HG02623 (cell line): ENCODE data around the gene TEC.

Source experiments
- ATAC-seq: cut with Tn5 transposase; IDR thresholded peaks from one replicate; pipeline ENCODE4 v1.9.1; 2021; ENCODE audit warnings: moderate library complexity; ENCODE audit not compliant: unreplicated experiment

The TEC gene

DNA sequence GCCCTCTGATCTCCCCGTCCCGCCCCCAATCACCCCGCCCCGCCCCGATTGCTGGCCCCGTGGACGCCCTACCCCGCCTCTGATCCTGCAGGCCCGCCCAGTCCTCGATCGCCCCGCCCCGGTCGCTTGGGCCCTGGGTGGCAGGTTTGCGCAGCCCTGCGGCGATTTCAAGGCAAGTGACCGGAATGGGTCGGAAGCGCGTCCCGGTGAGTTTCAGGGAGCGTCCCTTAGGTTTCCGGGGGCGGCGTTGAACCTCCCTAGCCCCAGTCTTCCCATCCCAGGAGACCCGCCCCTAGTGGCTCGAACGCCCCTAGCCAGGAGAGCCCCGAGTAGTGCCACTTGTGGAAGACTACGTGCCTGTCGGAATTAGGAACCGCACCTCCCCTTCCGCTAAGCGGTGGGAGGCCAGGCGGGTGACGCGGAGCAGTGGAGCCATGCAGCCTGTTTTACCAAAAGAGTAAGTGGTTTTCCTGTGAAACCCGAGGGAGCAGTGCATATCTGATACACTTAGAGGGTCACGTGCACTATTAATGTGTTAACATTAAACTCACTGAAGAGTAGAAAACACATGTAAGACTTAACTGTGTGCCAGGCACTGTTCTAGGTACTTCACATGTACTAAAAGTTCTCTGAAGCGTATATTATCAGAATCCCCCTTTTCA lies 354 bp upstream of the TEC start:
- ATAC-seq, result peak; percentile 74

DNA sequence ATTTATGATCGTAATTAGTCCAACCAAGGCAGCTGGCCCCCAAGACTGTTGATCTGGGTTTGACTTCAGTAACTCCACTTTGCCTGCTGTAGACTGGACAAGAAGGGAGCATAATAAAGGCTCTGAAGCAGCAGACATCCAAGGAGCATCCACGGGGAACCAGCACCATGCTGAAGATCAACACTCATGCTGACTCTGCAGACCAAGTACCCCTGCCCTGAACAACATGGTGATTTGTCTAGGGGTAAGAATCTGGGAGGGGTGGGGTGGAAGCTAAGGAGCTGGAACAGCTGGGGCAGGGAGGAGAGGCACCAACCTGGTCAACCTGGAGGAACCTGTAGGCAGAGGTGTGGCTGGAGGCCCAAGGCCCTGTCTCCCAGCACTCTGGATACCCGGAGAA lies 2.1 kb downstream of the TEC start:
- no peak for ATAC-seq

DNA sequence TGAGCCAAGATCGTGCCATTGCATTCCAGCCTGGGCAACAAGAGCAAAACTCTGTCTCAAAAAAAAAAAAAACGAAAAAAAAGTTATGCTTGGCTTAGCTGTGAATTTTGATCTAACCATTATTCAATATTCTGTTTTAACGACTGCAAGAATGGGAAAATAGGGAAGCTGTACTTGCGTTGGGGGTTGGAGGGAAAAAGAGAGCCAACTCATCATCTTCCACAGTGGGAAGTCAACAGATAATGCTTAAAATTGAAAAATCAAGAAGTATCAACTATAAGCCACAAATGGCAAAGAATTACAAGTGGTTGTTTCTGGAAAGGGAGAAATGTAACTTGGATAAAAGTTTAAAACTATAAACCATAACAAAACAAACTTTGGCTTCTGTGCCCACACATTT lies 2.9 kb downstream of the TEC start:
- ATAC-seq, result no peak

DNA sequence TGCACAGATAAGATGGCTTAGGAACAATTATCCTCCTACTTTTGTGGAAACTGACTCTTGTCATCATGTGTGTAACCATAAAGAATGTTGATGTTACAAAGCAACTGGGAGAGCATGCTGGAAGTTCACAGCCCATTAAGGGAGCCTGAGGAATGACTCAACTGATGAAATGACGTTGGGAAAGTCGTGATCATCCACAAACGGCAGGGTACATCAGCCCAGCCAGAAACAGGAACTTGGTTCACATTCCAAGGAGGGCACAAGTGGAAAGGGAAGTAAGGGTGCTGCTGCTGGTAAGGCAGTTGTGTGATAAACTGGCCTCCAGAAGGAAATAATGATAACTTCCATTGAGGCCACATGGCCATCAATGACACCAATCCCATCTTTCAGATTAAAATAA lies 6.7 kb downstream of the TEC start:
- ATAC-seq, result no peak

DNA sequence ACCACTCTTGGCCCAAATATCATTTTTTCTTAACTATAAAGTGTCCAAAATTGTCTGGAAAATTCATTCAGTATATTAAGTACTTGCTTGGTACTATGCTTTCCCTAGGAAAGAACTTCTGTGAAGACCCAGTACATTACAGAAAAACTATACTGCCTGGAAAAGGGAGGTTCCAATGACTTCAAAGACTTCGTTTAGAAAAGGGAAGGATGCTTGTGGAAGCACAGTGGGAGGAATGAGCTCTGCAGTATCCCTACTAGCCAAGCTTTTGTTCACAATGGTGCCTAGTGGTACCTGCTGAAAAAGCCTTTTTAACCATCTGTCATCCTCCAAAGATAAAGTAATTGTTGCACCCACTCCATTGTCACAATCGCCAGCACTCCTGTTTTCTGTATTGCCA lies 7.2 kb downstream of the TEC start:
- no peak for ATAC-seq

DNA sequence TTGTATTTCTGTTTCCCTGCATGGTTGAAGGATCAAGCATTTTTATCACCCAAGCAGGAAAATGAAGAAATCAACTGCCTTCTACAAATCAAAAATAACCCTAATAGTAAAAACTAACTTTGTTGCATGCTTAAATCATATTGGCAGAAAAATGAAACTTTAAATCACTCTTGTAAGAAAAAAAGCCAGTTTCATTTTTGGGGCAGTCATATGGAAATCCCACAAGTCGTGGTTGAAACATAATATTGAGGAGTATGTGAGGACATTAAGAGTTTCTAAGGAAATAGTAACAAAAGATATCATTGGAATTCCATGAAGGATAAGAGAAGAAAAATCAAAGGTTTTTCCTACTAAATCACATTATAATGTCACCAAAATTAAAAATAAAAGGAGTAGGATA lies 8.4 kb downstream of the TEC start:
- no peak for ATAC-seq

DNA sequence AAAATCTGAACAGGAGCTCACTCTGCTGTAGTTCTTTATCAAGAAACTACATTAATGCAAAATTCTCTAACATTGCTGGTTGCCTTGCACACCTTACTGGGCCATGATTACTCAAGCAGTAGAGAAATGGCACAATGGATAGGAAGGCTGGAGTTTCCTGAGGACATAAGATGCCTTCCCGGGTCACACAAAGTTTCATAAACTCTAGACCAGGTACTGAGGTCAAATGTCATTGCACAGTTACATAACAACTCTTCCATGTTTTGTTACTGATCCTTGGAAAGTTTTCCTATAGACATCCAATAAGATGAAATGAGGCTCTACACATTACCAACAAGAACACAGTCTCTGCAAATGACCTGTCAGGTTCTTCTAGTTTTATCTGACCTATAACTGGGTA lies 9.9 kb downstream of the TEC start:
- ATAC-seq, result no peak

DNA sequence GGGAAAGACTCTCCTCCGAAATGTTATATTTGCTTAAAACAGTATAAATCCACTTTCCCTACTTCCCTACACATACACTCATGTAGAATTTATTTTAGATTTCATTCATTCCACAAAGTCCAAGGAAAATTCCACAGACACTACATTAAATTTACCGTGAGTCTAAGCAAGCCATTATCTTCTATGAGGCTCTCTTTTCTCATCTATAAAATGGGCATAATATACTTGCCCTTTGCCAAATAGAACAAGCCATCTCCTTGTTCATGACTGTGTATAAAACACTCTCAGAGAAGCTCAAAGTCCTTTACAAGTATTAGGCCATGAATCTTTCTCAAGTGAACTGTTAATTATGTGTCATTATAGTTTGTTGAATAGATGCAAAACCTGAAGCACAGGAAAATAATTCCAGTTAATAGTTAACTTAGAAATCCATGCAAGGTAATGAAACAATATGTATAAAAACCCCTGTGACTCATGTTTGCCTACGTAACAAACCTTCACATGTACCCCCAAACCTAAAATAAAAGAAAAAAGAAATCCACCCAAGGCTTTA lies 10.7 kb downstream of the TEC start:
- no peak for ATAC-seq

DNA sequence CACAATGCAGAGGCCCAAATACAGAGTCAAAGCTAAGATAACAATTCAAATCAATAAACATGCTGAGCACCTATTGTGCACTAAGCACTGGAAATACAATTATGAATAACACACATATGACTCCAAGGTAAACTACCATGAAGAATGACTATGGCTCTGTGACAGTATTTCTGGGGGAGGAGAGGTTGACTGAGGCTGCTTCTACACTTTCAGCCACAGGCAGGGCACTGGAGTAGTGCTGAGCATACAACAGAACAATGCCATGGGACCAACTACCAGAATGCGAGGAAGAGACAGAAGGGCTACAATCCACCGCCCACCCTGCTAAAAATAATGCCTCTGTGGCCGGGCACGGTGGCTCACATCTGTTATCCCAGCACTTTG lies 13.7 kb downstream of the TEC start:
- no peak for ATAC-seq

DNA sequence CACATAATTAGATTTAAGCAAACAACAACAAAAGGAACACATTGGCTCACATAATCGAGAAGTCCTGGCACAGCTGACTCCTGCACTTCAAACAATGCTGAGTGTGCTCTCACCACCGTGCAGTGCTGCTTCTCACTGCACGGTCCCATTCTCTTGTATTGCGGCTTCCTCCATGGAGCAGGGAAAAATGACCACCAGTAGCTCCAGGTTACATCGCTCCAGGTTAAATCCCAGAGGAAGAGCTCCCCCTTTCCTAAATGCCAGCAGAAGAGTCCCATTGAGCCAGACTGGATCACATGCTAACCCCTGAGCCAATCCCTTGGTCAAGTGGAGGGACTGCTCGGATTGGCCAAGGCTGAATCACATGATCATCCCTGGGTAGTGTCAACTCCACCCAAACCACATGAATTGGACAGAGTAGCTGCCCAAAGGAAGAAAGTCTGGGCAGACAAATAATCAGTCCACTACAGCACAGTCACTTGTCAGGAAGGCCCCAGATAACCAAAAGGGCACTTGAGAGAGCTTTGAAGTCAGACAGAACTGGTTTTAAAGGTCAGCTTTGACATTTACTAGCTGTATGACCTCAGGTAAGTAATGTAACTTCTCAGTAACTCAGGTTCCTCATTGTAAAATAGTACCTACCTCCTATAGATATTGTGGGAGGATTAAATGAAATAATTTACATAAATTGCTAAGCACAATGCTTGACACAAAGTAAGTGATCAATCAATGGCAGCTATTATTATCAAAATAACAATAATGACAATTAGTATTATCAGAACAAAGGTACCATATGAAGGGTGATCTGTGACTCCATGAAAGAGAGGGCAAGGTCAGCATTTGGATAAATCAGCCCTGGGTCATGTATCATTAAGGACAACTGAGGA lies 14.3 kb downstream of the TEC start:
- no peak for ATAC-seq

DNA sequence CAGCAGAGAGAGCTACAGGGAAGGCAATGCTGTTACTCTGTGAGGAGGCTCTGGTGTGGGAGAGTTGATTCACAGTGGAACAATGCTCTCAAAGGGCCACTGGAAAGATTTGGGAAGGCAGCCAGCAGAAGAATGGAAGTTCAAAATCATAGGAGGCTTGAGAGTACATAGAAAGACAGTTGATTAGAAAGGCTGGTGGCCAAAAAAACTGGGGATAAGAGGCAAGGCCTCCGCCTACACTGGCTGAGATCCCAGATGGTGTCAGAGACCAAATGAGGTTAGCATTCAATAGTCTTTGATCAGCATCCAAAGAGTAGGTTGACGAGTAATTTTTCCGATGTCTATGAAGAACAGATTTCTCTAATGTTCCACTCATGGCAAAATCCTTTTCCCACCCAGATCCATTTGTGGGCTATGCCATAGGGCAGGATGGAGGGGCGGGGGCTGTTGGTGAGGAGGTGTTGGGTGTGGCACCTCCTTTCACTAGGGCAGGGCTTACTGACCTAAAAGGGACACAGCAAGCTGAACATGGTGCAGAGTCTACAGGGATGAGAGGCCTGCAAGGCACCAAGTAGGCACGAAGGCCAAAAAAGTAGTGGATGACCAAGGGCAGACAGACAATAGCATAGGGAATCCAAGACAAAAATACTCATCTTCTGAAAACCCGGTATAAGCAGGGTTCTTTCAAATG lies 15.1 kb downstream of the TEC start:
- no peak for ATAC-seq

DNA sequence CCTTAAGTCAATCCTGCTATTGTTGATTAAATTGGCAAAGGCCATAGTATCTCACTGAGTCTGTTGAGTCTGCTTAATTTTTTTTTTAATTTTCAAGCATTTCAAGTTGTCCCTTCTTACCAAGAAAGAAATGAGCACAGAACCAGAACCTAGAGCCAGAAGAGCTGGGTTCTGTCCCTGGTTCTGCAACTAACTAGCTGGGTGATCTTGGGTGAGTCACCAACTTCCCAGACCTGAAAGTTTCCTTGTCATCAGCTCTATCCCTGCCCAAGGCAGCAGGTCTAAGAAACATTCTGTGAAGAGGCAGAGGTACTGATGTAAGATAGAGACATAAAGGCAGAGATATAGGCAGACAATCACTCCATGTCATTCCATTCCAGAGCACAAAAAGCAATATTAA lies 17.3 kb downstream of the TEC start:
- ATAC-seq, result no peak

DNA sequence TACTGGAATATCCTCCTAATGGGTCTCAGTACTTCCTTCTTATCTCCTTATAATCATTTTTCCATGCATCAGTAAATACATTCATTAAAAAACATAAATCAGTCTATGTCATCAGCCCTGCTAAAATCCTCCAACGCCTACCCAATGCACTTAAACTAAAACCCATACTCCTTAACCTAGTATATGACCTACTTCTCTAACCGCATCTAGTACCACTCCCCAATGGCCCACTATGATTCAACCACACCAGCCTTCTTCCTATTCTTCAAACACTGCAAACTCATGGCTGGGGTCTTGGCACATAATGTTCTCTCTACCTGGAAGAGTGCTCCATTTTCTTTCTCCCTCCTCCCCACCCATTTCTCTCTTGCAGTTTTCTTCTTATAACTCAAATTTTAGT lies 18.7 kb downstream of the TEC start:
- ATAC-seq, result no peak

DNA sequence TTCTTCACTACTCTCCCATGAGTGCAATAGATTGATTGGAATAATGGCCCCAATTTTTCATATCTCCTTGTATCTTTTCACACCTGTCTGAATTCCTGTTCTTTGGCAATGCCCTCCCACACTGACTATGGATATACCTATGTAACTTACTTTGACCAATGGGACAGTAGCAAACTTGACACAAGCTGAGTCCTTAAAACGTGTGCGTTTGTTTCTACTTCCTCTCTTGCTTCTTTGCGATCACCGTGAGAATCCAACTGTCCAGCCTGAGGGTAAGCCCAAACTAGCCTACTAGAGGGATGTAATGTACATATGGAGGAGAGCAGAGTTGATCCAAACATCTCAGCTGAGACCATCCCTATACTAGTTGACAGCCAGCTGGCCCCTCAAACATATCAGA lies 19.3 kb downstream of the TEC start:
- ATAC-seq, result no peak

DNA sequence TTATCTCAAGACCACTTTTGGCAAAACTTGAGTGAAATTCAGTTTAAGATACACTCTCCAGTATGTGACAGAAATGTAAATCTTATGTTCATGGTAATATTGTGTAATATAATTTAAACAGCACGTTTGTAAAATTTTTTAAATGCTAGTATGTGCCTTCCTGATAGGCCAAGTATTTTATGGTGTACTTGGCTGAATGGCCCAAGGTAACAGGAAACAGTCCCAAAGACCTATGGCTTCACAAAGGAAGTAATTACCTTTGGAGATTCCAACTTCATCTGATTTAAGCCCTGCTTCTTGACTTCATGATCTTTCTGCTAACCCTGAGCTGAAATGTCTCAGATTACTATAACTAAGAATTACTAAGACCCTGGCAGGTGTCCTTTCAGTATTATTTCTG lies 20.3 kb downstream of the TEC start:
- no peak for ATAC-seq

DNA sequence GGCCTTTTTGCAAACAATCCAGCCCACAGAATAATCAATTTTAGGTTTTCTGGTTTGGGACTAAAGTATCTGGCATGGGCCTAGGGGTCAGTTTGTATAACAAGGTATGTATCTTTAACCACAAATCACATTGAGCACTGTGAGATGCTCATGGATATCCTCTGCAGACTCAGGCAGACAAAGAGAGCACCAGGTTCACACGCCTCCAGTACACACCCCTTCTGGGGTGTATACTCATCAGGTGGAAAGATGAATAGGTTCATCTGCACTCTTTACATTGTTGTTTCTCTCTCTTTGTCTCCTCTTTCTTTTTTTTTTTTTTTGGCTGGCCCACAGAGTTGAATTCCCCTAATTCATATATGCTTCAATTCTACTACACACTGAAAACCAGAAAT lies 21.1 kb downstream of the TEC start:
- no peak for ATAC-seq

DNA sequence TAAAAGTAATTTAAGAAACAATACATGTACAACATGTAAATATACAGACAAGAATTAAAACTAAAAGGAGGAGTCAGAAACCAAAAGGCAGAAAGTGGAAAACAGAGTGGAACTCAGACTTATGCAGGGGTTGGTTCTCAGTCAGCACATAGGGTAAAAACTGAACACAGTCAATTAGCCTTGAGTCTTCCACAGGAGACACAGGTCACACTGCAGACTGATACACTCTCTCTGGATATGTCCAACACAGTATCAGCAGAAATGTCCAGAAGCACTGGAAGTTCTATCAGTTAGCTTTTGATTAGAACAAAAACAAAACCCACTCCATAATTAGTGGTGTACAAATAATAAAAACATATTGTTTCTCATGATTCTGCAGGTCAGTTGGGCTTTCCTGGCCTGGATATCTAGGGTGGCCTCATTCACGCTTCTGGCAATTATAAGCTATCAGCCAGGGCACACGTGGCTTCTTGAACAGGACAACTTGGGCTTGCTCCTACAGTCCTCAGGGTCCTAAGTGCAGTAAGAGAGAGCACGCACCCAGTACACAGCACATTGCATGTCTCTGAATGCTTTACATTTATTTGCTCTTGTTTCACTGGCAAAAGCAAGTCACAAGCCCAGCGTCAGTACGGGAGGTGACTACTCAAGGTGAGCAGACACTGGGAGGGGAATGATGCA lies 21.6 kb downstream of the TEC start:
- ATAC-seq, result peak; percentile 42

DNA sequence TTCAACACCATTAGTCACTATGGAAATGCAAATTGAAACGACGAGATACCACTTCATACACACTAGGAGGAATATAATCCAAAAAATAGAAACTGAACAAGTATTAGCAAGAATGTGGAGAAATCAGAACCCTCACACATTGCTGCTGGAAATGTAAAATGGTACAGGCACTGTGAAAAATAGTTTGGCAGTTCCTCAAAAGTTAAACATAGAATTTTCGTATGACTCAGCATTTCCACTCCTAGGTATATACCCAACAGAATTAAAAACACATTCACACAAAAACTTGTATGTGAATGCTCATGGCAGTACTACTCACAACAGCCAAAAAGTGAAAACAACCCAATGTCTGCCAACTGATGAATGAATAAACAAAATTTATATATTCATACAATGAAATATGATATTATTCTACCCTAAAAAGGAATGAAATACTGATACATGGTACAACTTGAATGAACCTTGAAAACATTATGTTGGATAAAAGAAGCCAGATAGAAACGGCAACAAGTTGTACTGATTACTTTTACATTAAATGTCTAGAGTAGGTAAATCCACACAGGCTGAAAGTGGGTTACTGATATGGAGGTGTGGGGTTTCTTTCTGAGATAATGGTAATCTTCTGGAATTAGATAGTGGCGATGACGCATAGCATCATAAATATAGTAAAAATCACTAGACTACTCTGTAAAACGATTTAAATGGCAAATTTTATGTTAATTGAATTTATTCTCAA lies 22.3 kb downstream of the TEC start:
- peak; percentile 62 for ATAC-seq

DNA sequence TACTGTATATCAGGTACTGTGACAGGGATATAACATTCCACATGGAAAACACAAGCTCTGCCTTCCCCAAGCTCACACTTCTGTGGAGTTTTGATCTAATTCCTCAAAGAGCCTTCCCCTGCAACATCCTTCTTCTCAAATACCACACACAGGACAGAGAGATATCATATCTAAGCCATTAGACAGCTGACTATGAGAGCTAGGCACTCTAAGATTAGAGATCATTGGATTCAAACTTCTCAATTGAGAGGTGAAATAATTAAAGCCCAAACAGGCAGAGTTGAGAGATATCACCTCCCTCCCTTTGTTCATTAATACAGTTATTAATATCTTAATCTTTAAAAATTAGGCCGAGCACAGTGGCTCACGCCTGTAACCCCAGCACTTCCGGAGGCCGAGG lies 25.0 kb downstream of the TEC start:
- no peak for ATAC-seq

DNA sequence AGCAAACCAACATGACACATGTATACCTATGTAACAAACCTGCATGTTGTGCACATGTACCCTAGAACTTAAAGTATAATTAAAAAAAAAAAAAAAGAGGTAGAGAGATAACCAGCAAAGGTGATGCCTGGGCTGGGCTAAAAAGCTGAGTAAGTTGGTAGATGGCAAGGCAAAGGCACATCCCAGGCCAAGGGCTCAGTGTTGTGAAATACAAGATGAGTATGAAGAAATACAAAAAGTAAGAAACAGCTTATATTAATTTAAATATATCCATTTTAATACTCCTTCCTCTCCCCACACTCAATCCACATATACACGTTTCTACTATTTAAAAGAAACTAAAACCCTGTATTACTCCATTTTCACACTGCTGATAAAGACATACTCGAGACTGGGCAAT lies 25.8 kb downstream of the TEC start:
- ATAC-seq, result no peak

DNA sequence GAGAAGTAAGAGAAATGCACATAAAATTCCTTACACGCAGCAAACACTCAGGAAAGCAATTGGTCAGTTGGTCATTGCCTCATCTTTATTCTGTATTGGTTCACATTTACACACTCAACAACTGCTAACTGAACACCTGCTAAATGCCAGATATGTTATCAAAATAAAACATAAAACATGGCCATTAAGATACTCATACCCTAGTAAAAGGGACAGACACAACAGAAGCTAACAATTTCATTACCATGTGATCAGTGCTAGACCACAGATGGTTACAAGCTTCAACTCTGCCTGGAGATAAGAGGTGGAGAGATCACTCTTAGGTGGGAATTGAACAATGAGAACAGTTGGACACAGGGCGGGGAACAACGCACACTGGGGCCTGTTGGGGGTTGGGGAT lies 26.2 kb downstream of the TEC start:
- ATAC-seq, result no peak
